Right cardiac atrium (tissue), 5 donors: ENCODE data around the gene FOS. TPM values are rescaled to one million over a fixed set of nuclear protein-coding genes. Genes with fewer than 3 reads are reported as not detected.
A peak's percentile ranks its signal among the peaks of the same experiment; 100 is the strongest.

Experiments
- ATAC-seq, 2 donors: fragments of 200-7000 bp; cut with Tn5 transposase; one replicate each; pipeline versions ENCODE4 v1.8.0 to v1.9.1; 2020; ENCODE audit warnings: moderate library complexity in 2 of 2, mild to moderate bottlenecking in 1 of 2
- DNase-seq, 3 donors: peaks; one replicate each; pipeline ENCODE4 v3.0.0-alpha.2; 2020
- H3K27ac ChIP-seq: one replicate; pipeline ENCODE4 v1.5.1; 2013; ENCODE audit warnings: mild to moderate bottlenecking, low read length, control low read depth, moderate library complexity
- H3K27me3 ChIP-seq: one replicate; pipeline ENCODE4 v1.6.1; 2013; ENCODE audit not compliant: control insufficient read depth, insufficient read depth
- H3K4me1 ChIP-seq: one replicate; pipeline ENCODE4 v1.6.1; 2013; ENCODE audit warnings: low read length; ENCODE audit not compliant: control insufficient read depth, insufficient read depth
- H3K4me3 ChIP-seq: one replicate; pipeline ENCODE4 v1.5.1; 2013; ENCODE audit warnings: low read length, control low read depth
- H3K9me3 ChIP-seq: one replicate; pipeline ENCODE4 v1.6.1; 2013; ENCODE audit warnings: low read length; ENCODE audit not compliant: control insufficient read depth
- WGBS: extraction: QIAGEN DNeasy Blood & Tissue Kit; methylation state at CpG from one replicate; pipeline ENCODE4 v1.1.7; 2013; 5-methylcytosine and 5-hydroxymethylcytosine counted together
- intact Hi-C, 4 donors: fragments of 100-400 bp; cut with DNase I; formaldehyde crosslinking; loops; one replicate each; pipeline versions ENCODE4 v1.11.0 to v1.14.0; 2022 to 2023
- polyA plus RNA-seq: library from polyadenylated mRNA; stranded (reverse); fragments of 200-250 nt; gene quantifications from one replicate; pipeline ENCODE4 v1.2.3, GENCODE V29; 2013
- total RNA-seq, 4 donors: library from RNA; stranded (reverse); fragmentation: NEBNext Ultra II Directional; extraction: Animal tissue kit (Norgen Biotek cat#: 25700); gene quantifications; one replicate each; pipeline ENCODE4 v1.2.1, GENCODE V29; 2021
- donor health status: healthy with polysubstance abuse.
- donor health status: DM: no; HTN: yes; CAD: no.
- donor health status: DM: no; HTN: no; CAD: no.
- donor health status: DM: no; HTN: yes; CAD: no; lungs with severe emphysema.
- donor health status: DM: yes; HTN: yes; CAD: no.

Gene FOS
- total and polyA plus RNA-seq, 5 donors: 15.7 to 244 (median 50.3) TPM

DNA sequence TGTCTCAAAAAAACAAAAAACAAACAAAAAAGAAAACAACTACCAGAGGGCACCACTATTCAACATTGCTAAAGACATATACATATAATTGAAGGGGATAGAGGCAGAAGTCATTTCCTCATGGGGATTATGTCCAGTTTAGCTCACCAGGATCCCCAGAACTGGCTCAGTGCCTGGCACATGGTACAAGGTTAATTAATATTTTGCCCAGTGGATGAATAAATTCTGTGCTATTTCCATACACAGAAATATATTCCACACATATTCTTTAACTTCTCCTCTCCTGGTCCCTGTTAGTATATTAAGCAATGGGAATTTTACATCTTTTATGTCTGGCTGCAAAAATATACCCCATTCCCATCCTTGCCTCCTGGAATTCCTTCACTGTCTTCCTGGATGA is 6.7 kb downstream of the FOS start:
- ATAC-seq (no peak), DNase-seq (no peak)
- peaks cover 7% of the 10 kb centered on the region for H3K4me1 ChIP-seq
- no peak overlapping the region for H3K4me3 ChIP-seq
- H3K27ac ChIP-seq: no peak overlapping the region
- H3K9me3 ChIP-seq: no peaks in the 10 kb centered on the region
- intact Hi-C loops: no loop called here
- H3K27me3 ChIP-seq: no peaks in the 10 kb centered on the region

DNA sequence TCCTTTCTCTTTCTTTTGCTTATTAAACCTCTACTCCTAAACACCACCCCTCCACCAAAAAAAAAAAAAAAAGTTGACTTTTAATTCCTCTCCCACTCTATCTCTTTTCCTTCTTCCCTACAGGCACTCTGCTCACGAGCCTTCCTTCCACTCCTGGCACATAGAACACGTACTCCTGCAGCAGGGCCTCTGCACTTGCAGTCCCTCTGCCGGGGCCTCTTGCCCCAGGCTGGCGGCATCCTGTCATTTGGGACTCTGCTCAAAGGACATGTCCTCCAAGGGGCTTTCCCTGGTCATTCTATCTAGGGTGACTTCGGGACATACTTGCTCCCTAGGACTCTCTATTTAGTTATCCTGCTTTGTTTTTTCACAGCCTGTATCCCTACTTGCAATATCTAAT is 7.7 kb downstream of the FOS start:
- WGBS: 21% methylated on average over 5 of the region's 5 CpGs
- H3K4me3 ChIP-seq: no peak overlapping the region
- no peaks in the 10 kb centered on the region for H3K9me3 ChIP-seq
- no peaks in the 10 kb centered on the region for H3K27me3 ChIP-seq
- H3K27ac ChIP-seq: peak overlapping the region; percentile 36
- intact Hi-C loops: no loop called here
- ATAC-seq (peak; percentile 27 to 63), DNase-seq (peak in 2 of 3 donors; percentile 73 to 77)
- H3K4me1 ChIP-seq: peaks cover 3% of the 10 kb centered on the region

DNA sequence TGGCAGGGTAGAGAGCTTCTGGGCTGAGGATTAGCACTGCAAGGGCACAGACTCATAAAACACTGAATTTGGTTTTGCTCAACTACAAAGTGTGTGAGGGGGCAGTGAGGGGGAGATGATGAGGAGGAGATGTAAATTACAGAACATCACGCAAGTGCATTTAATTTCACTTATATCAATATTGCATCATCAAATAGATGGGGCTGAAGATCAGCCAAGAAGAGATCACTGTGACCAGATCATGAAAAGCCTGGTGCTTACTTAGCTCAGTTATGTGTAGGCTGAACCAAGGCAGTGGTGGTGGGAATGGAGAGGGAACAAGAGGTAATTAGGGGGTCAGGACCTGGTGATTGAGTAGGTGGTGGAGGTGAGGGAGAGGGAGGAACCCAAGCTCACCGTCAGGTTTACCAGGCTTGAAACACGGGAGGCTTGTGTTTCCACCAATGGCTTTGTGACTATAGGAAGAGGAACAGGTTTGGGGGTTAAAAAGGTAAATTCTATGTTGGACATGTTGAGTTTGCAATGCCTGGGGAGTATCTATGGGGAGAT is 11.3 kb downstream of the FOS start:
- intact Hi-C loops: loop anchor here in 2 of 4 donors (10.0 kb wide), 1 partner anchor 55 kb away; no protein-coding TSS in a partner anchor
- ATAC-seq (no peak), DNase-seq (no peak)
- 85% methylated on average over 3 of the region's 3 CpGs for WGBS
- Histone ChIP-seq H3K4me3 (no peak overlapping the region), H3K9me3 (no peaks in the 10 kb centered on the region), H3K4me1 (peaks cover 3% of the 10 kb centered on the region), H3K27me3 (no peaks in the 10 kb centered on the region), H3K27ac (no peak overlapping the region)

DNA sequence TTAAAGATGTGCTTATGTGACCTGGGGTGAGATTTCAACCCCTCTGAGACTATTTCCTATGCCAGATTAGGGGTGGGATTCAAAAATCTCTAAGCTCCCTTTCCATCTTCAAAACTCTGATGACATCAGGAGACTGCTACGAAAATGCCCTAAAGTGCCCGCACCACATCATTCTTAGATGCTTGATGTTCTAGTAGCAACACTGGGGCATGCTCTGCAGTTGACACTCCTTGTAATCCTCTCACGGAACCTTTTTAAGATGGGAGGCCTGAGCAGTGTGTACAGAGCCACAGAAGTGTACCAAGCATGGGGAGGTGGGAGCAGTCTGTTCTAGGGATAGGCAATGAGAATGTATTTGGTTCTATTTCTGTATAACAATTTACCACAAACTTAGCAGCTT is 12.2 kb downstream of the FOS start:
- WGBS: 87% methylated on average over 3 of the region's 3 CpGs
- no peak overlapping the region for H3K4me3 ChIP-seq
- no peaks in the 10 kb centered on the region for H3K27me3 ChIP-seq
- intact Hi-C loops: loop anchor here in 2 of 4 donors (10.0 kb wide), 1 partner anchor 56 kb away; no protein-coding TSS in a partner anchor
- H3K4me1 ChIP-seq: peaks cover 4% of the 10 kb centered on the region
- H3K27ac ChIP-seq: no peak overlapping the region
- ATAC-seq (no peak), DNase-seq (no peak)
- H3K9me3 ChIP-seq: no peaks in the 10 kb centered on the region

DNA sequence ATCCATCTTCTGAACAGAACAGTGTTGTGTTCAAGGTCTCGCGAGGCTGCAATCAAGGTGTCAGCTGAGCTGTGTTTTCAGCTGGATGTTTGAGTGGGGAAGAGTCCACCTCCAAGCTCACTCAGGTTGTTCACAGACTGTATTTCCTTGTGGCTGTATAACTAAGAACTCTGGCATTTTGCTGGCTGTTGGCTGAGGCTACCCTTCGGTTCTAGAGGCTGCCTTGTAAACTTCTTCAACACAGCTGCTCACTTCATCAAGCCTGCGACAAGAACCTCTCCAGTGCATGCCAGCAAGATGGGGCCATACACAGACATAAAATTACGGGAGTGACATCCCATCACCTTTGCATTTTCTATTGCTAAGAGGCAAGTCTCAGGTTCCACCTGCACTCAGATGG is 12.7 kb downstream of the FOS start:
- Histone ChIP-seq H3K27ac (no peak overlapping the region), H3K4me3 (no peak overlapping the region), H3K9me3 (no peaks in the 10 kb centered on the region), H3K4me1 (peaks cover 6% of the 10 kb centered on the region), H3K27me3 (no peaks in the 10 kb centered on the region)
- ATAC-seq: no peak
- intact Hi-C loops: loop anchor here in 2 of 4 donors (10.0 kb wide), 1 partner anchor 57 kb away; no protein-coding TSS in a partner anchor
- 86% methylated on average over 5 of the region's 5 CpGs for WGBS
- no peak for DNase-seq

DNA sequence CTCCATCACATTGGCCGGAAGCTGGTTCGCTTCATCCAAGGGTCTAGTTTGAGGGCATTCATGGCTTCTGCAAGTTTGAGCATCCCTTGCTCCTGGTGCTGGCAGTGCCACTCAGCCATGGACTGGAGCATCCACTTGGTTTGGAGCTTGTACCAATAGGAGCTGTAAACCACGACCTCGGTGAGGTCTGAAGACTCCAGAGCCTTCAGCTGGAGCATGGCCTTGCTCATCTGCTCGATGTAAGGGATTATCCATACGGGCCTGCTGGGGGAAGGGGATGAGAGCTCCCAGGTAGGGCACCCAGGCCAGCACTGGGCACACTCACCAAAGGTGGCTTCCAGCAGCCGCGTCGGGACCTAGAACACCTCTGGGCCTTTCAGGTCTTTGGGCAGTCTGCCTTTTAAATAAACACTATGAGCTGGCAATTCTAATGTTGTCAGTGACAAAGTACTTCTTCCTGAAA is 13.5 kb downstream of the FOS start:
- ATAC-seq: no peak

DNA sequence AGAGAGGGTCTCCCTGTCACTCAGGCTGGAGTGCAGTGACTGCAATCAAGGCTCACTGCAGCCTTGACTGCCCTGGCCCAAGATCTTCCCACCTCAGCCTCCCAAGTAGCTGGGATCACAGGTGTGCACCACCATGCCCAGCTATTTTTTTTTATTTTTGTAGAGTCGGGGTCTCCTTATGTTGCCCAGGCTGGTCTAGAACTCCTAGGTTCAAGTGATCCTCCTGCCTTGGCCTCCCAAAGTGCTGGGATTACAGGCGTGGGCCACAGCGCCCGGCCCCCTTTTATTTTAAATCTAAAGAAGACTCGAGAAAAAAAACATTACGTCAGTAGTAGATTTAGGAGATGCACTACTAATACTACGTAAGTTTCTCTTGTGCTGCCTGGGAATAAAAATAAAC is 14.3 kb downstream of the FOS start:
- 91% methylated on average over 7 of the region's 7 CpGs for WGBS
- Histone ChIP-seq H3K27ac (no peak overlapping the region), H3K4me3 (no peak overlapping the region), H3K27me3 (no peaks in the 10 kb centered on the region), H3K9me3 (no peaks in the 10 kb centered on the region), H3K4me1 (peaks cover 6% of the 10 kb centered on the region)
- ATAC-seq: no peak
- no peak for DNase-seq
- intact Hi-C loops: loop anchor here in 2 of 4 donors (10.0 kb wide), 1 partner anchor 58 kb away; no protein-coding TSS in a partner anchor

More for the DNA sequence above, 13.5 kb downstream of the FOS start:
- H3K4me1 ChIP-seq: peaks cover 6% of the 10 kb centered on the region
- no peak for DNase-seq
- intact Hi-C loops: loop anchor here in 2 of 4 donors (10.0 kb wide), 1 partner anchor 57 kb away; no protein-coding TSS in a partner anchor
- 85% methylated on average over 9 of the region's 9 CpGs for WGBS
- H3K9me3 ChIP-seq: no peaks in the 10 kb centered on the region
- no peak overlapping the region for H3K27ac ChIP-seq
- no peak overlapping the region for H3K4me3 ChIP-seq
- no peaks in the 10 kb centered on the region for H3K27me3 ChIP-seq

DNA sequence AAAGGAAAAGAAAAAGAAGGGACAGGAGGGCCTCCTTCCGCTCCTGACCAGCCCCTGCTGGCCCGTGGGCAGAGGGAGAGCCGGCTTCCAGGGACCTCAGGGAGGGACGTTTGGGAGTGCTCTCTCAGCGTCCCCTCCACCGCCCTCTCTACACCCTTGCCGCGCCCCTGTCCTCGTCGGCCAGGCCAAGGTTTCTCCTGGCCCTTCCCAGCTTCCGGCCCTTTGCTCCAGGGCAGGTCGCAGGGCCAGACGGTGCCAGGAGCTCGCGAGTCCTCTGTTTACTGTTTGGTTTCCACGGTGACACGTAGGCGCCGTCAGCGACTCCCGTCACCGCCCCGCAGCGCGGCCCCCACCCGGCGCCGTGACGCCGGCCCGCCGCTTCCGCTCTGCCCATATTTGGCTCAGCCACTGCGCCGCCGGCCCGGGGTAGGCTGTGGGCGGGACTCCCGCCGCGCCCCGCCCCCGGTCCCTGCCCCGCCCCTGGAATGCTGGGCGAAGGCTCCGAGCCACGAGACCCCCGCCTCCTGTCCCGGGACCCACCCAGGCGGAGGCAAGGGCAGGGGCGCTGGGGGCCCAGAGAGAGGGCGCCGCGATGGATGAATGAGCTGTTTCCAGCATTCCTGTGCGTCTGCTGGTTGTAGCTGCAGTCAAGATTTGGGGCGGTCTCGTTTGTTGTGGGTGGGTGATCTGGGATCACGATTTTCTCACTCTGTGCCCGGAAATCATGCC is 15.5 kb downstream of the FOS start:
- ATAC-seq: peak; percentile 95
- intact Hi-C loops: loop anchor here in 2 of 4 donors (10.0 kb wide), 1 partner anchor 59 kb away; no protein-coding TSS in a partner anchor
- H3K4me1 ChIP-seq: peaks cover 3% of the 10 kb centered on the region

DNA sequence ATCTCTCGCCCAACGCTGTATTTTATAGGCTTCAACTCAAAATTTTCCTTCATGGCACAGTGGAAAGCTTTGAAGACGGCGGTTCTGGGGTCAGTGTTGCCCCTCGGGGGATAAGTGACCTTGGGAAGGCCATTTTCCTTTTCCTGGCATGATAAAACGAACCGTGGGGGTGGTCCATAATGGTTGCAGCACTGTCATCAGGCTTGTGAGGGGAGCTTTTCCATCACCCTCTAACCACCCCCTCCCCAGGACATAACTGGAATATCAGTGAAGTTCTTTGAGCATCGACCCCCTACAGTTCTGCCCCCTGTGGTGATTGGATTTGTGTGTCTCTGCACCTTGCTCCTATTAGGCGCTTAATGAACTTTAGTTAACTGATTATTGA is 16.0 kb downstream of the FOS start:
- ATAC-seq (no peak), DNase-seq (no peak)
- no peaks in the 10 kb centered on the region for H3K9me3 ChIP-seq
- intact Hi-C loops: loop anchor here (5.0 to 10.0 kb wide), 4 partner anchors 37 to 162 kb away; no protein-coding TSS in a partner anchor
- WGBS: under 1% methylated on average over 9 of the region's 9 CpGs
- H3K27me3 ChIP-seq: no peaks in the 10 kb centered on the region
- H3K4me3 ChIP-seq: peak overlapping the region; percentile 43
- H3K27ac ChIP-seq: peak overlapping the region; percentile 93
- H3K4me1 ChIP-seq: peaks cover 3% of the 10 kb centered on the region

More for the DNA sequence above, 15.5 kb downstream of the FOS start:
- peak overlapping the region; percentile 93 for H3K27ac ChIP-seq
- H3K9me3 ChIP-seq: no peaks in the 10 kb centered on the region
- H3K4me3 ChIP-seq: peak overlapping the region; percentile 43
- under 1% methylated on average over 59 of the region's 59 CpGs for WGBS
- no peaks in the 10 kb centered on the region for H3K27me3 ChIP-seq
- DNase-seq: peak; percentile 97 to 98 (median 98)

DNA sequence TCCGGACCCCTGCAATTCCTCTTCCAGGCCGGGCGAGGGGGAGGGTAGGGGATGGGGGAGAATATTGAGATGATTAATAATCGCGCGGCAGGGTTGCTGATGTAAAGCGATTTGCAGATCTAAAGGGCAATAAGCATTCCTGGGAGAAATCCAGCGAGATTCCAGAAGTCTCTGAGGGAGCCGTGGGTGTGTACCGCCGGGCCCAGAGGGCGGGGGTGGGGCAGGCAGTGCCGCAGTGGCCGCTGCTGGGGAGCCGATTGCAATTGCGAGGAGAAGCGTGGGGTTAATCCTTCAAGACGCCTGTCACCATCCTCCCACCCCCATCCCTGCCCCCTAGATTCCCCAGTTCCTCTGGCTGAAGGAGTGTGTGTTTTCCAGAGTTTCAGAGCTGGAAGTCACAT is 16.4 kb downstream of the FOS start:
- H3K27ac ChIP-seq: peak overlapping the region; percentile 93
- DNase-seq: peak; percentile 75 to 85 (median 84)
- no peaks in the 10 kb centered on the region for H3K9me3 ChIP-seq
- intact Hi-C loops: loop anchor here (5.0 to 10.0 kb wide), 4 partner anchors 38 to 163 kb away; no protein-coding TSS in a partner anchor
- H3K27me3 ChIP-seq: no peaks in the 10 kb centered on the region
- WGBS: 1% methylated on average over 18 of the region's 18 CpGs
- H3K4me3 ChIP-seq: peak overlapping the region; percentile 43
- H3K4me1 ChIP-seq: peaks cover 3% of the 10 kb centered on the region
- peak; percentile 39 to 52 for ATAC-seq
